HG02870 (cell line): ENCODE results near the gene PITX1.

ENCODE experiments used
- ATAC-seq: cut with Tn5 transposase; IDR thresholded peaks from one replicate; pipeline ENCODE4 v1.9.1; 2021; ENCODE audit warnings: mild to moderate bottlenecking, moderate library complexity; ENCODE audit not compliant: unreplicated experiment

PITX1 gene

GRCh38 chr5:135062216-135063055, 28.4 kb upstream of the PITX1 start:
- no peak for ATAC-seq

DNA sequence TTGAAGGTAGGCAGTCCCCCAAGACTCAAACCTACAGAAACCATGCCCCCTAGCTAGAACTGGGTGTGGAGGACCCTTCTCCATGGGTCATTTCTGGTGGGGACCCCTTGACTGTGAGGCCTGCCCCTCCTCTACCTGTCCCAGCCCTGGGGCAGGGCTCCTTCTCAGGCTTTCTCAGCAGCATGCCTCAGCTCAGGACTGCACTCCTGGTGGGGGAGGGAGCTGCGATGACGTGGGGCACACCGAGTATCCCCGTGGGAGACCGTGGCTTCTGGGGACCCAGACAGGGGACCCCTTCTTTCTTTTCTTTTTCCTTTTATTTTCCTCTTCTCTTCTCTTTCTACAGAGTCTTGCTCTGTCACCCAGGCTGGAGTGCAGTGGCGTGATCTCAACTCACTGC, 27.0 kb upstream of the PITX1 start:
- ATAC-seq, result no peak

GRCh38 chr5:135060021-135060420, 26.0 kb upstream of the PITX1 start:
- ATAC-seq, result no peak

DNA sequence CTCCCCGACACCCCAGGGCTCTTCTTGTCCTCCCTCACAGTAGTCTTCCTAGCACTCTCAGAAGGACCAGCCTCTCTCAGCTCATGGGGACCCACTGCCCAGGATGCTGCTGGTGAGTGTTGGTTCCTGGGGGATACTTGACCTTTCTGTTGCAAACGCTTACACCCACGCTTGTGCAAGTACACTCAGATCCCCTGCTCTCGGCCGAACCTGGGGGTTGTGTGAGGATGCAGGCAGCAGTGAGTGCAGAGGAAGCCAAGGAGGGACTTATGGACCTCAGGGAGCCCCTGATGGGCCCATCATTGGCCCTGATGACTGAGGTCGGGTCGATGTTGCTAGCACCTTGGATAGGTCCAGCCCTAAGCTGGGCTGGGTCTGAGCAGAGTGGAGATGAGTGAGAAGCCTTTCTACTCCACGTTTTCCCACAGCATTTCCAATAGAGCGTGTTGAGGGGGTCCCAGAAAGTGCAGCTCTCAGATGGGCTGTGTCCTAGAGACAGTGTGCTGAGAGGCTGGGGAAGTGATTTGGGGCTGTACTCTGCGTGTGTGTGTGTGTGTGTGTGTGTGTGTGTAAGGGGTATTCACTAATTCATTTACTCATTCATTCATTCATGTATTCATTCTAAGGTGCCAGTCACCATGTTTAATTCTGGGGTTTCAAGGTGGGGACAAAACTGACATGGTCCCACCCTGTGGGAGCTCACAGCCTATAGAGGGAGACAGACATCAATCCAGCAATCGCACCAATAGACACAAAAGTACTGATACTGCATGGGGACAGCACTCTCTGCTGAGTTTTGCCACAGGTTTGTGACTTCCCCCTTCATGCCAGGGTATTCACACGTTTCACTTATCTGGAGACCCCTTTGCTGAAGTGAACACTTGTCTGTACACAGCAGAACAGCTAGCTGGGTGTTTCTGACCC, 25.2 kb upstream of the PITX1 start:
- ATAC-seq, result no peak

DNA sequence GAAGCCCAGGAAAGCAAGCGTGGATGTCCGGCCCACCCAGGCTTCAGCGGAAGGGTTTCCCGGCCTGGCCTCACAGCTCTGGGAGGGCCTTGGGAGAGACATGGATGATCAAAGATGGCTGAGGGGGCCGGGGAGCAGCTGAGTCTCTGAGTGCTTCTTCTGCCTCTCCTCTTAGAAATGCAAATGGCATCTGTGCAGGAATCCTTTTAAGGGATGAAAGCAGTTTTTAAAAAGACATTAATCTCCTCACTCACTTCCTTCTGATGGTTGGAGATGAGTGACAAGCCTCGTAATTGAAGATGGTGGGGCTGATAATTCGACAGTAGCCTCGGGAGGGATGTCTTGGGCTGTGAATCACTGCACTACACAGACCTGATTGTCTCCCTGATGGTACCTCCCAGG, 24.3 kb upstream of the PITX1 start:
- ATAC-seq, result no peak

DNA sequence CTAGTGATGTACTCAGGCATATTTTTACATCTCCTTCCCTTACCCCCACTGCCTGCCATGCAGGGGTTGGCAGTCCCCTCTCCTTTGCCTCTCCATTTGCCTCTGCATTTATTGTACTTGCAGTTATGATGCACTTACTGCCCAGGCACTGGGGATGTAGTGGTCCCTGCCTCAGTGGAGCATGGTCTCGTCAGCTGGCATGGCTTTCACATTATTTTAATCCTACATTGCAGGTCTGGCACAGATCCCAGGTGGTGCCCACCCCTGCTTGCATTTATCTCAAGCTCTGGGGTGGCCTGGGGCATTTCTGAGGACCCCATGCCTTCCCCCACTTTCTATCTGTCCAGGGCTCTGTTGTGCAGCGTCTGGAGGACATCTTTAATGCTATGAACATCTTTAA, 23.2 kb upstream of the PITX1 start:
- ATAC-seq, result no peak

GRCh38 chr5:135056316-135057030, 22.4 kb upstream of the PITX1 start:
- ATAC-seq, result no peak

- no peak for ATAC-seq
Observed at GRCh38 chr5:135055396-135055795, 21.4 kb upstream of the PITX1 start.

DNA sequence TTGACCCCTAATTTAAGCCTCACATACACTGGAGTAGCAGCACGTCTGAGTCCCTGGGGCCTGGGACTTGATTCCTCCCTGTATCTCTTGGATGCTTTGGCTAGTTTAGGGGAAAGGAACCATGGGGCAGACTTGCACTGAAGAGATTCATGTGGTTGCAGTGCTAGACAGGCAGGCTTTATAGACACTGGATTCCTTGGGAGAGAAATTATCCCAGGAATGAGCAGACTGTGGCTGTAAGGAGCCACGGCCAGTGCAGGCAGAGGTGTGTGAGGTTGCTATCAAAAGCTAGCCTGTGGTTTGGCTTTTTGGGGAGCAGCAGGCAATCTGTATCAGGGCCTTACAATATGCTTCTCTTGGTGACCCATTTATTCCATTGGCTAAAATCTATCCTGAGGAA, 20.5 kb upstream of the PITX1 start:
- no peak for ATAC-seq

DNA sequence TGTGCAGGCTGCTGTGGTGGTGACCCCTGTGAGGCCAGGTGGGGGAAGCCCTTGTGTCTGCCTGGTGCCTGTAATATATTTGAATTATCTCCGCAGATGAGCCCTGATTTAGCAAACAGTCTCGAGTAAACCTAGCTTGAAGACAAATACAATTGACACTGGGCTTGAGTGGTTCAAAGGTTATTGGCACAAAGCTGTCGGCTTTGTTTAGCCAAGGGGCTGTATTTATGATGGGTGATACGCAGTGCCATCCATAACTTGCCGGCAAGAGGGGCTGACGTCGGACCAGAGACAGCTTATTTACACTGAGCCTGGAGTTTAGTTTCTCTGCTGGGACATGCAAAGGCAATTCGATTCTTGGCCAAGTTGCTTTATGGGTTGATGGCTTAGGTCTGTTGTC, 20.0 kb upstream of the PITX1 start:
- no peak for ATAC-seq

- peak; percentile 89 for ATAC-seq
Observed at GRCh38 chr5:135053278-135053677, 19.2 kb upstream of the PITX1 start.

DNA sequence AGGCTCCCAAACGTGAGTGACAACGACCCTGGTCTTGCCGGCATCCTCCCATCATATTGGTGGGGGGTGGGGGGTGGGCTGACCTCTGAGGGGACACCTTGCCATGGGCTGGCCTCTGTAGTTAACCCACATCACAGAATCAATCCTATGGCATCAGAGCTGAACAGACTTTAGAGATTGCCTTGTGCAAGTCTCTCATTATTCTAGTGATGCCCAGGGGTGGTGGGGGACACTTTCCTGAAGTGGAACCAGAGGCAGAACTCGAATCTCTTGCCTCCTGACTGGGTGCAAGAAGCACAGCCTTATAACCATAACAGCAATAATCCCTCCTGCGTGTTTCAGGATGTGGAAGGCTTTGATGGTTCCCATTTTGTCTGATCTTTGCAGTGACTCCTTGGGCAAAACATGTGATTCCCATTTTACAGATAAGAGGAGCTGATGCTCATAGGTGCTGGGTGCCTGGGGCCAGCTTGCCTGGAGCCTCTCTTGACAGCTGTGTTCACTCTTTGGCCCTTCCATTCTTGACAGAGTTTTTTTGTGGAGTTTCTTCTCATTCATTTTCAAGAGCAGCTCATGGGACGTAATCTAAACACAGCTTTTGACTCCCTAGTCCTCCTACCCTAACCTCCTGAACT, 18.6 kb upstream of the PITX1 start:
- ATAC-seq, result no peak

GRCh38 chr5:135051872-135052271, 17.8 kb upstream of the PITX1 start:
- no peak for ATAC-seq

DNA sequence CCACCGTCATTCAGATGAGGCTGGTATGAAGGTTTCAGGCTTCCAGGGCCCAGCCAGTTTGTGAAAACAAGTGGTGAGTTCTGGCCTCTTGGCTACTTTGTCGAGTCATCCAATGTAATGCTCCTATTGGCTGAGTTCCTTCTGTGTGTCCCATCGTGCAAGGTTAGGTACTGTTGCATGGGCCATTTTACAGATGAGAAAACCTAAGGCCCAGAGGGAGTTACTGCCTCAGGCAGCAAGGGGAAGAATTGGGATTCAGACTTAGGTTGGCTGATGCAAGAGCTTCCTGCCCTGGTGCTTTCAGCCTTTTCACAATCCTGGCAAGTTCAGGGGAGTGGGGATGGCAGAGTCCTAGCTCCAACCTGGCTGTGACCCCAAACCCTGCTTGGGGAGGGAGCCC, 17.4 kb upstream of the PITX1 start:
- no peak for ATAC-seq

DNA sequence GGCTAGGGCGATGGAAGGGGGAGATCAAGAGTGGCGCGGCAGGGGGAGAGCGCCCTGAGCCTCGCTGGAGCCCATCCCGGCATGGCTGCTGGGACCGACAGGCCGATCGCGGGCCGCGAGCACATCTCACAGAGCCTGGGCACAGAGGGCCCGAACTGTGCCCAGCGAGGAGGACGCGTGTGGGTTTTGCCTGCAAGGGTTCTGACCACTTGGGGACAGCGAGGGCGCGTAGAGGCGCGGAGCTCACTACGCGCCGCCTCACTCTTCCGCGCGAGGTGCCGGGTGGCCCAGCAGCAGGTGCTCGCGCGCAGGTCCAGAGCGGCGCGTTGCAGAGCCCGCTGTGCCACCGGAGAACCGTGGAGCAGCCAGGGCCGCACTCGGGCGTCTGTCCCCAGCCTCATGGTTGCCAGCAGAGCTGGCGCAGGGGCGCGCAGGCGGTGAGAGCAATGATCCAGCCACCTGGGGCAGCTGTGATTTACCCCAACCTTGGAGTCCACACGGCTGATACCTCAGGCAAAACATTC, 16.3 kb upstream of the PITX1 start:
- ATAC-seq, result no peak

DNA sequence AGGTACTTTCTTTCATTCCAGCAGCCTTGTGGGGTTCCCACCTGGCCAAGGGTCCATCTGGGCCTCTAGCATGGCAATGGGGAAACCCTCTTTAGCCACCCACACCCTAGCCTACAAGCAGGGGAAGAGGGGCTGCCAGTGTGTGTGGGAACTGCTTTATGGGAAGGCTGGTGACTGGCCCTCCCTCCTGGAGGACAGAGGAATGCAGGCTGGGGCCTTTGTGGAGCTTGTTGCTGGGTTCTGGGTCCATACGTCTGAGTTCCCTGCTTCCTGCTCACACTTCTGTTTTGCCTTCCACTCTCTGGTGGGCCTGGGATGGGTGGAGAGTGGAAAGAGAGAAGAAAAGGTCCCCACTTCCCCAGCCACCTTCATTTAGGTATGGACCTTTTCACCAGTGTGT, 14.9 kb upstream of the PITX1 start:
- no peak for ATAC-seq

DNA sequence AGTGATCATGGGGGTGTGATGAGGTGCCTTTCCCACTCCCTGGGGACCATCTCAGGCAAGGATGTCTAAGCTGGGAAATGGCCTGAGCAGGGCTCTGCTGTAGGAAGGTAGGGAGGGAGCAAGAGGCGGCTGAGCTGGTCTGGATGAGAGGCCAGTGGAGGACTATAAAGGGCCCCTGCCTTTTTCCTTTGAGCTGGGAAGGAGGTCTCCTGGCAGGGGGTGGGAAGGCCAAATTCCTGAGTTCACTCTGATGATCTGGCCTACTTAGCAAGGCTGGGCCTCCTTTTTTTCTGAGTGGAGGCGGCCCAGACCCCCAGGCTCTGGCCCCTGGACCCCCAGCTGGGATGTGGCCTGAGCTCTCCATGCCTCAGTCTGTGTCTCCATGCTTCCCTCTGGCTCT, 14.3 kb upstream of the PITX1 start:
- ATAC-seq, result no peak

DNA sequence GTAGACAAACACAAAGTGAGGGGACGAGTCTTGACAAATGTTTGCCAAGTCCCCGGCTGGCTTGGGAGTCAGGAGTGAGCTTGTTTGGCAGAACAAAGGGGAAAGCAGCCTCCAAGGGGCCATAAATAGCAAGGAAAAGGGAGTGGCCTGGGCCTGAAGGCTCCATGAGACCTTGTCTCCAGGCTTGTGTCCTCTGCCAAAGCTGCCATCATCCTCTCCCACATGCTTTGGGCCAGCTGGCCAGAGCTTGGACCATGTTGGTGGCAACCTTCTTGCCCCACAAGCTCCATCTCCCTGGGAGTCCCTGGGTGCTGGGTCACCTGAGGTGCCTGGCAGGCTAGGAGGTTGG, 13.3 kb upstream of the PITX1 start:
- ATAC-seq, result no peak

DNA sequence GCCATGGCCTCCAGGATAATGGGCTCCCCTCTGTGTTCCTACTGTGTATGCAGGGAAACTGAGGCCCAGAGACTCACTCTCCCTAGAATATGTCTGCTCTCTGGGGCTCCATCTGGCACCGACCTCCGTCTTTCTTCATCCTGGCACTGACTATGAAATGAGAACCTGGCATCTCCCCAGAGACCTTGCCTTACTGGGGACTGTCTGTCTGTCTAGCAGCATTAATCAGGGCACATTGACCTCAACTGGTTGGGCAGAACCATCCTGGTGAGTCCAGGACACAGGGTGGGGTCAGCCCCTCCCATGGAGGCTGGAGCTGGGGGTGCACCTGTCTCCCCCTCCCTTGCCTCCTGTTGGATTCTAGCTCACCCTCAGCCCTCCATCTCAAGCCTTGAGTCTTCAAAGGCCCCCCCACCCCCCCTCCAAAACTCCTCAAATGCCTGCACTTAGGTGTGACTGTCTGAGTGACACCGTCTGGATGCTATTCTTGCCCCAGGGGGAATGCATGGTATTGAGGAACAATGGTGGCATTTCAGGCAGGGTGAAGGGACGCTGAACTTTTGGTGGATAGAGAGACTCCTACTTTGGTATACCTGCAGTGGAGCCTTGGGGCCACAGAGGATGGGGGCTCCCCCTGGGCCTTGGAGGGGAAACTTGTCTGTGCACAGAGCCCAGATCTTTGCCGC, 12.8 kb upstream of the PITX1 start:
- no peak for ATAC-seq

DNA sequence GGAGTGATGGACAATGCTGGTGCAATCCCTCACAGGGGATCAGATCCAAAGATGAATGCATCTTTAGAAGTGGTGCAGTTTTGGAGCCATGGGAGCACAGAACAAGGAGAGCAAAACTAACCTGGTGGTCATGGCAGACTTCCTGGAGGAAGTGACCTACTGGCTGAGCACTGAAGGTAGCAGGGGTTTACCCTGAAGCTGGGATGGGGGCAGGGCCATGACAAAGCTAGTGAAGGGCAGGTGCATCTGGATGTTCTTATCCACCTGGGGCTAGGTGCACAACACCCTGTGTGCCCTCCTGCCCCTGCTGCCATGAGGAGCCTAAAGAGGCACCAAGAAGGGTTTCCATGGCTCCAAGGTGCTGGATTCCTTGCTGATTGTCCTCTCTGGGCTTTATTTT, 11.5 kb upstream of the PITX1 start:
- no peak for ATAC-seq
